Caco-2 (cell line): ENCODE measurements around the gene NRXN3. TPM values are rescaled to one million over a fixed set of nuclear protein-coding genes. Genes with fewer than 3 reads are reported as not detected.

ENCODE experiments used
- BruUV-seq: library from RNA; stranded (reverse); fragments of 400-500 nt; replicated peaks from 2 replicates; lab custom pipeline; 2021; lab: Mats Ljungman, UMichigan
- CTCF ChIA-PET: fragments of 300-600 bp; sonication (Branson Sonifier 250); formaldehyde crosslinking; loops from one replicate; lab custom pipeline; 2022; ENCODE audit warnings: antibody characterized with exemption; lab: Charles Lee
- POLR2A ChIA-PET: fragments of 300-600 bp; sonication (Branson Sonifier 250); formaldehyde crosslinking; loops from one replicate; lab custom pipeline; 2022; ENCODE audit warnings: antibody characterized with exemption; lab: Charles Lee
- DNase-seq, 2 experiments: peaks; one replicate each; pipeline versions ENCODE4 v3.0.0 to v3.0.0-alpha.2; 2020 to 2022
- H3K27me3 ChIP-seq: replicated peaks from 2 replicates; pipeline ENCODE4 v1.6.0; 2011; ENCODE audit warnings: low read length; ENCODE audit not compliant: control insufficient read depth, insufficient read depth
- H3K36me3 ChIP-seq: 2 replicates; pipeline ENCODE4 v1.5.1; 2011; ENCODE audit warnings: low read length; ENCODE audit not compliant: control insufficient read depth, insufficient read depth
- H3K4me1 ChIP-seq: fragments of 250-450 bp; sonication (Bioruptor Pico); 2 replicates; pipeline ENCODE4 v1.5.1; 2020; ENCODE audit warnings: mild to moderate bottlenecking
- H3K4me3 ChIP-seq: 2 replicates; pipeline ENCODE4 v1.5.1; 2011; ENCODE audit warnings: low read depth, mild to moderate bottlenecking, control low read depth, low read length
- H3K9me3 ChIP-seq: fragments of 250-450 bp; sonication (Bioruptor Pico); 2 replicates; pipeline ENCODE4 v1.5.1; 2020; ENCODE audit warnings: mild to moderate bottlenecking, moderate library complexity
- H3K27ac Mint-ChIP-seq: one replicate; pipeline ENCODE4 v1.8.0; 2022; ENCODE audit warnings: mixed read lengths; ENCODE audit not compliant: unreplicated experiment
- H3K27me3 Mint-ChIP-seq: one replicate; pipeline ENCODE4 v1.8.0; 2022; ENCODE audit warnings: mixed read lengths; ENCODE audit not compliant: insufficient read depth, unreplicated experiment
- H3K36me3 Mint-ChIP-seq: one replicate; pipeline ENCODE4 v1.8.0; 2022; ENCODE audit warnings: mild to moderate bottlenecking, mixed read lengths; ENCODE audit not compliant: insufficient read depth, unreplicated experiment
- H3K4me1 Mint-ChIP-seq: one replicate; pipeline ENCODE4 v1.8.0; 2022; ENCODE audit warnings: low read depth, mixed read lengths; ENCODE audit not compliant: unreplicated experiment
- H3K4me3 Mint-ChIP-seq: one replicate; pipeline ENCODE4 v1.8.0; 2022; ENCODE audit warnings: mild to moderate bottlenecking, moderate library complexity, mixed read lengths; ENCODE audit not compliant: unreplicated experiment
- H3K9me3 Mint-ChIP-seq: one replicate; pipeline ENCODE4 v1.8.0; 2022; ENCODE audit warnings: mixed read lengths; ENCODE audit not compliant: unreplicated experiment
- intact Hi-C: fragments of 100-400 bp; cut with micrococcal nuclease; formaldehyde crosslinking; loops from one replicate; pipeline ENCODE4 v1.10.0; 2022; ENCODE audit not compliant: unreplicated experiment
- total RNA-seq: library from RNA; stranded (reverse); gene quantifications from 2 replicates; pipeline ENCODE4 v1.2.3, GENCODE V29; 2022
- TF ChIP-seq, protein P1 (sequence below), 2 experiments: fragments of 200-600 bp in 1 of 2; IDR thresholded peaks; 1 replicate in 1 of 2; 2 replicates in 1 of 2; pipeline versions ENCODE4 v1.5.1 to v1.8.0; 2011 to 2022; ENCODE audit warnings: antibody characterized with exemption in 1 of 2, control low read depth in 1 of 2, inconsistent platforms in 1 of 2, low read depth in 1 of 2, low read length in 1 of 2, mild to moderate bottlenecking in 1 of 2, moderate library complexity in 1 of 2; ENCODE audit not compliant: insufficient read depth in 1 of 2, severe bottlenecking in 1 of 2, unreplicated experiment in 1 of 2

Gene NRXN3
- total RNA-seq, 1 experiment from 2014 or later, result 12.4 TPM

DNA sequence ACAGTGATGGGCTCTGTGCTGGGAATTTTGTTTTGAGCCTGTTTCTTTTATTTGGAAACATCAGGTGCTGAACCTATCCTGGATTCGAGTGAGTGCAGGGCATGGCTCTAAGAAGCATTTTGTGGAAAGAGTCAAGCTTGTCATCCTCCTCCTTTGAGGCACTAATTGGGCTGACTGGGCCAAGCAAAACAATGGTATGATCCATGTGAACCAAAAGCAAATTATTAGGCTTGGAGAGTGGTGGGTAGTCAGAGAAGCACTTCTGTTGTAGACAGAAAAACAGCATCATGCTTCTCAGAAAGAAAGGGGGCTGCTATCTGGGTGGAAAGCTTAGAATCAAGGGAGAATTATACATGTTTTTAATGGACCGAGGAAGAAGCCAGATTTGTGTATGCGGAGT lies 1559.6 kb downstream of the NRXN3 start:
- no peak overlapping the region for H3K4me3 ChIP-seq
- peaks cover 7% of the 10 kb centered on the region for H3K4me1 ChIP-seq
- CTCF ChIA-PET, result no interaction called here
- Mint-ChIP-seq H3K36me3 (no peaks in the 10 kb centered on the region), H3K4me1 (no peaks in the 10 kb centered on the region), H3K9me3 (no peaks in the 10 kb centered on the region), H3K4me3 (no peak overlapping the region), H3K27me3 (no peaks in the 10 kb centered on the region), H3K27ac (no peak overlapping the region)
- no peaks in the 10 kb centered on the region for H3K36me3 ChIP-seq
- no peak for DNase-seq
- BruUV-seq, result no TSS peak
- H3K9me3 ChIP-seq, result no peaks in the 10 kb centered on the region
- TF ChIP-seq, protein P1, sequence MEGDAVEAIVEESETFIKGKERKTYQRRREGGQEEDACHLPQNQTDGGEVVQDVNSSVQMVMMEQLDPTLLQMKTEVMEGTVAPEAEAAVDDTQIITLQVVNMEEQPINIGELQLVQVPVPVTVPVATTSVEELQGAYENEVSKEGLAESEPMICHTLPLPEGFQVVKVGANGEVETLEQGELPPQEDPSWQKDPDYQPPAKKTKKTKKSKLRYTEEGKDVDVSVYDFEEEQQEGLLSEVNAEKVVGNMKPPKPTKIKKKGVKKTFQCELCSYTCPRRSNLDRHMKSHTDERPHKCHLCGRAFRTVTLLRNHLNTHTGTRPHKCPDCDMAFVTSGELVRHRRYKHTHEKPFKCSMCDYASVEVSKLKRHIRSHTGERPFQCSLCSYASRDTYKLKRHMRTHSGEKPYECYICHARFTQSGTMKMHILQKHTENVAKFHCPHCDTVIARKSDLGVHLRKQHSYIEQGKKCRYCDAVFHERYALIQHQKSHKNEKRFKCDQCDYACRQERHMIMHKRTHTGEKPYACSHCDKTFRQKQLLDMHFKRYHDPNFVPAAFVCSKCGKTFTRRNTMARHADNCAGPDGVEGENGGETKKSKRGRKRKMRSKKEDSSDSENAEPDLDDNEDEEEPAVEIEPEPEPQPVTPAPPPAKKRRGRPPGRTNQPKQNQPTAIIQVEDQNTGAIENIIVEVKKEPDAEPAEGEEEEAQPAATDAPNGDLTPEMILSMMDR (IDR thresholded peaks at IDR 0.05; ENCODE audit: insufficient read depth in 1 of 2, low read depth in 1 of 2, low read length in 1 of 2, severe bottlenecking in 1 of 2, unreplicated experiment in 1 of 2), result no peak
- intact Hi-C loops, result no loop called here
- no peaks in the 10 kb centered on the region for H3K27me3 ChIP-seq
- POLR2A ChIA-PET, result no interaction called here

DNA sequence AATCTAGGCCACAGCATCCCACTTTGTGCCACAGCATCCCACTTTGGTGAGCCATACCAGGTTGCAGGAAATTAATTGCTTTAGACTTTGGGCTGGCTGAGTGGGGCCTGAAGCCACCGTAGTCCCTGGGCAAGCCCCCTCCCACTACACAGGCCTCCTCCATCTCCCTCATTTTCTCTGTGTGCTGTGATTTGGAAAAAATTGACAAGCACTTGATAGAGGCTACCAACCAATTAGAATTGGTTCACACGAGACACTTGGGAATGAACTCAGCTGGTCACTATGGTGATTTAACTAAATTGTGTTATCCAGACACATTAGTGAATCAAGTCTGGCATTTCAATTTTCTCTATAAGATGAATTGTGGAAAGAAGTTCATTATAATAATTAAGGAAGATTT lies 1560.0 kb downstream of the NRXN3 start:
- Histone ChIP-seq H3K36me3 (no peaks in the 10 kb centered on the region), H3K4me1 (peaks cover 7% of the 10 kb centered on the region), H3K9me3 (no peaks in the 10 kb centered on the region), H3K27me3 (no peaks in the 10 kb centered on the region), H3K4me3 (no peak overlapping the region)
- Mint-ChIP-seq H3K4me1 (no peaks in the 10 kb centered on the region), H3K36me3 (no peaks in the 10 kb centered on the region), H3K9me3 (no peaks in the 10 kb centered on the region), H3K27me3 (no peaks in the 10 kb centered on the region), H3K4me3 (no peak overlapping the region), H3K27ac (no peak overlapping the region)
- POLR2A ChIA-PET, result no interaction called here
- DNase-seq, result no peak
- TF ChIP-seq, protein P1 (IDR thresholded peaks at IDR 0.05; ENCODE audit: insufficient read depth in 1 of 2, low read depth in 1 of 2, low read length in 1 of 2, severe bottlenecking in 1 of 2, unreplicated experiment in 1 of 2), result no peak
- BruUV-seq, result no TSS peak
- intact Hi-C loops, result no loop called here
- CTCF ChIA-PET, result no interaction called here

DNA sequence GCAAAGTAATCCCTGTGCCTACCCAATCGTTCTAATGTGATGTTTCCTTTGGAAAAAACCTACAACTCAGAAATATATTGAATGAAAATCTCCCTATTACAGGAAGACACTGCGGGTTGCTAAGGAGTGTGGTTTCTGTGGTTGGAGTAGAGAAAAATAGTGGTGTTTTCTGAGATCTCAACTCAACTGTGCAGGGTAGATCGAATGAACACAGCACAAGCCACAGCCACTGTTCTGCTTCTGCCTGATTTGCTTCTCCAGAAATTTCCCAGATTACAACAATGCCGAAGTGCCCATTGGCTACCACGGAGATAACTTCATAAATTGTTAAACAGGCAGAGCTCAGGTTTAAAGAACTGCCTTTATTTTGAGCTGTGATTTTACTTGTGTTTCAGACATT lies 1560.8 kb downstream of the NRXN3 start:
- BruUV-seq, result no TSS peak
- H3K4me1 Mint-ChIP-seq, result no peaks in the 10 kb centered on the region
- ChIA-PET POLR2A (no interaction called here), CTCF (no interaction called here)
- H3K27ac Mint-ChIP-seq, result no peak overlapping the region
- H3K9me3 Mint-ChIP-seq, result peaks cover 1% of the 10 kb centered on the region
- no peaks in the 10 kb centered on the region for H3K27me3 ChIP-seq
- peaks cover 7% of the 10 kb centered on the region for H3K4me1 ChIP-seq
- H3K36me3 ChIP-seq, result no peaks in the 10 kb centered on the region
- no peak for DNase-seq
- H3K4me3 Mint-ChIP-seq, result no peak overlapping the region
- TF ChIP-seq, protein P1 (IDR thresholded peaks at IDR 0.05; ENCODE audit: insufficient read depth in 1 of 2, low read depth in 1 of 2, low read length in 1 of 2, severe bottlenecking in 1 of 2, unreplicated experiment in 1 of 2), result no peak
- no peaks in the 10 kb centered on the region for H3K36me3 Mint-ChIP-seq
- H3K9me3 ChIP-seq, result 0 out of 2 replicates have a peak, but pooled peaks cover under 1% of the 10 kb centered on the region
- H3K27me3 Mint-ChIP-seq, result no peaks in the 10 kb centered on the region
- intact Hi-C loops, result no loop called here
- no peak overlapping the region for H3K4me3 ChIP-seq
